ENCODE results near the gene TCF19.
"Not testable (repeated sequence)": the region's sequence is repeated elsewhere in the genome, so short reads cannot be mapped to it uniquely, and the experiment has no call there.

TCF19 gene

GRCh38 chr6:31179896-31180295 lies 21.5 kb downstream of the TCF19 start:
- DNase-seq (ENCODE audit: low read depth in 2 of 2): no peak

GRCh38 chr6:31180500-31180899 lies 22.1 kb downstream of the TCF19 start:
- no peak for DNase-seq (ENCODE audit: low read depth in 2 of 2)

GRCh38 chr6:31183287-31183686 lies 24.9 kb downstream of the TCF19 start:
- not testable (repeated sequence) for DNase-seq (ENCODE audit: low read depth in 2 of 2)

- not testable (repeated sequence) for DNase-seq (ENCODE audit: low read depth in 2 of 2)
Observed at GRCh38 chr6:31183859-31184258, 25.5 kb downstream of the TCF19 start.

DNA sequence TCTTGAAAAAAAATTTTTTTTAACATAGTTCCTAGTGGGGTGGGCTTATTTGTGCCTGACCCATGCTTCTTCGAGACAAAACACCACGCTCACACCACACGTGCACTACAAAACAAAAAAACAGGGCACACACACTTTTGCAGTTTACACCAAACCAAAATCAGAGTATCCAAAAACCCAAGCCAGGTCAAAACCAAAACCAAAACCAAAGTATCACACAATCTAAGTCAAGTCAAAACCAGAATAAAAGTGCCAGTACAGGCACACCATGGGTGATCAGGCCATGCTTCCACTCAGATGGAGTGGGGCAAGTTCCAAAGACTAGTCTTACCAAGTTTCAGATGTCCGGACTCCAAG lies 27.3 kb downstream of the TCF19 start:
- not testable (repeated sequence) for DNase-seq (ENCODE audit: low read depth in 2 of 2)

DNA sequence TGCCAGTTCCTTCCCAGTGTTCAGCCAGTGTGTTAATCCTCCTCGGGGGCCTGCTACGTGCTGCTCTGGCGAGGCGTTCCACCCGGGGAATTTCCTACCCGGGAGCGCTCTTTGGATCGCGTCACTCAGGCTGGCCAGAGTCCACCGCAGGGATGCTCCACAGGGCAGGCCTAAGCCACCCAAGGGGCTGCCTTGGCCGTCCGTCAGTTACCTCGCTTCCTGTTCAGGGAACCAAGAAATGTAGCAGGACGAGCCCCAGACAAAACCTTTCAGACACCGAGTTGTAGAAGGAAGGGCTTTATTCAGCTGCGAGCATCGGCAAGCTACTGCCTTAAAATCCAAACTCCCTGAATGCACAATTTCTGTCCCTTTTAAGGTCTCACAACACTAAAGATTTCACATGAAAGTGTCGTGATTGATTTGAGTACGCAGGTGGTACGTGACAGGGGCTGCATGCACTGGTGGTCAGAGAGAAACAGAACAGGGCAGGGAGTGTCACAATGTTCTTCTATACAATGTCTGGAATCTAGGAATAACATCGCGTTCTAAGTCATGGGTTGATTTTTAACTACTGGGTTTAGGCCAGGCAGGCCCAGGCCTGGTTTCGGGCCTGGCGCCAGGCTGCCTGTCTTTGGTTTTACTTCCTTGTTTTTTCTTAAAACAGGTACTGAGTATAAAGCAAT lies 27.8 kb downstream of the TCF19 start:
- no peak for DNase-seq (ENCODE audit: low read depth in 2 of 2)

DNA sequence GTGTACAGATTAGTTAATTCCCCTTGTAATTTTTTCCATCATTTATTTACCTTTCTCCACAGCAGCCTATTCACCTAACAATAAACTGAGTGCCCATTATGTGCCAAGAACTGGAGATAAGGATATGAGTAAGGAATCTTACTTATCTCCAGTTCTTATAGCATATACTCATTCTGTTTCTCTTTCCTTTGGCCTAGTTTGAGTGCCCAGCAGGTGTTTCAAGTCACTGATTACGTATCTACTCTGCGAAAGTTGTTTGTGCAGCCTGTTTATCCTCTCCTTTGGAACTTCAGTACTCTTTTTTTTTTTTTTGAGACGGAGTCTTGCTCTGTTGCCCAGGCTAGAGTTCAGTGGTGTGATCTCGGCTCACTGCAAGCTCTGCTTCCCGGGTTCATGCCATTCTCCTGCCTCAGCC lies 29.4 kb downstream of the TCF19 start:
- DNase-seq (ENCODE audit: low read depth in 2 of 2): no peak

DNA sequence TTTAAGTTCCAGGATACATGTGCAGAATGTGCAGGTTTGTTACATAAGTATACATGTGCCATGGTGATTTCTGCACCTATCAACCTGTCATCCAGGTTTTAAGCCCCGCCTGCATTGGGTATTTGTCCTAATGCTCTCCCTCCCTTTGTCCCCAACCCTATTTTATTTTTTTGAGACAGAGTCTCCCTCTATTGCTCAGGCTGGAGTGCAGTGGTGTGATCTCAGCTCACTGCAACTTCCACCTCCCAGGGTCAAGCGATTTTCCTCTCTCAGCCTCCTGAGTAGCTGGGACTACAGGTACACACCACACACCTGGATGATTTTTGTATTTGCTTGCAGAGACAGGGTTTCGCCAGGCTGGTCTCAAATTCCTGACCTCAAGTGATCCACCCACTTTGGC lies 30.8 kb downstream of the TCF19 start:
- DNase-seq (ENCODE audit: low read depth in 2 of 2): not testable (repeated sequence)

- DNase-seq (ENCODE audit: low read depth in 2 of 2): no peak
Observed at GRCh38 chr6:31190488-31190887, 32.1 kb downstream of the TCF19 start.

GRCh38 chr6:31192431-31193105 lies 34.2 kb downstream of the TCF19 start:
- peak in 1 of 2 donors; percentile 56 for DNase-seq (ENCODE audit: low read depth in 2 of 2)

GRCh38 chr6:31193206-31193605 lies 34.8 kb downstream of the TCF19 start:
- DNase-seq (ENCODE audit: low read depth in 2 of 2): no peak

DNA sequence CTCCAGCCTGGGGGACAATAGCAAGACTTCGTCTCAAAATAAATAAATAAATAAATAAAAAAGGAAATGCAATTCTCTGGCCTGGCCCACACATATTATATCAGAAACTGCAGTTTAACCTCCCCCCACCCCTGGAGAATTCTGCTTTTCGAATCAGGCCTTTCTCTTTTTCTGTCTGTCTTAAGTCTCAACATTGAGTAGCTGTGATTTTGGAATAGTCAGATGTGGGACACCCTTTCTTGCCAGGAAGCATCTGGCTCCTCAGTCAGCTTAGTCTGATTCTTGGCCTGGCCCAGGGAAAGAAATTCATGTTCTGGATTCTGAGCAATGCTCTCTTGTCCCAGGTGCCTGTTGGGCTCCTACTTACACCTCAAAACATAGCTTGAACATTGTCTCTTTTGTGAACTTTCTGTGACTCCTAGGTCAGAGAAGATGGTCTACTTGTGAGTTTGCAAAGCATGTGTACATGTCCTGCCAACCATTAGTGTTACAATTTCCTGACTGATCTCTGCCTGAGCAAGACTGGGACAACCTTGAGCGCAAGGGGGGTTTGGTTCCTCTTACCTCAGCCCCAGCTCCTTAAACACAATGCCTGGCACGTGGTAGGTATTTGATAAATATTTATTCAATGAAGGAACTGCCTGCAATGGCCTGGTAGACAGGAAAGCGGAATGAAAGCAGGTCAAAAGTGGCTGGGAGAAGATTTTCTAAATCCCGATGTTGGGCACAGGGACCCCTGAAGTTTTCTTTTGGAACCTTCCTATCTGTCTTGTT lies 35.9 kb downstream of the TCF19 start:
- DNase-seq (ENCODE audit: low read depth in 2 of 2): no peak

DNA sequence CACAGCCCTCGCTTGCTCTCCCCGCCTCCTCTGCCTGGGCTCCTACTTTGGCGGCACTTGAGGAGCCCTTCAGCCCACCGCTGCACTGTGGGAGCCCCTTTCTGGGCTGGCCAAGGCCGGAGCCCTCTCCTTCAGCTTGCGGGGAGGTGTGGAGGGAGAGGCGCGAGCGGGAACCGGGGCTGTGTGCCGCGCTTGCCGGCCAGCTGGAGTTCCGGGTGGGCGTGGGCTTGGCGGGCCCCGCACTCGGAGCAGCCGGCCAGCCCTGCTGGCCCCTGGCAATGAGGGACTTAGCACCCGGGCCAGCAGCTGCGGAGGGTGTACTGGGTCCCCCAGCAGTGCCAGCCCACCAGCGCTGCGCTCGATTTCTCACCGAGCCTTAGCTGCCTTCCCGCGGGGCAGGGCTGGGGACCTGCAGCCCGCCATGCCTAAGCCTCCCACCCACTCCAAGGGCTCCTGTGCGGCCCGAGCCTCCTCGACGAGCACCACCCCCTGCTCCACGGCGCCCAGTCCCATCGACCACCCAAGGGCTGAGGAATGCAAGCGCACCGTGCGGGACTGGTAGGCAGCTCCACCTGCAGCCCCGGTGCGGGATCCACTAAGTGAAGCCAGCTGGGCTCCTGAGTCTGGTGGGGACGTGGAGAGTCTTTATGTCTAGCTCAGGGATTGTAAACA lies 37.1 kb downstream of the TCF19 start:
- DNase-seq (ENCODE audit: low read depth in 2 of 2): not testable (repeated sequence)

DNA sequence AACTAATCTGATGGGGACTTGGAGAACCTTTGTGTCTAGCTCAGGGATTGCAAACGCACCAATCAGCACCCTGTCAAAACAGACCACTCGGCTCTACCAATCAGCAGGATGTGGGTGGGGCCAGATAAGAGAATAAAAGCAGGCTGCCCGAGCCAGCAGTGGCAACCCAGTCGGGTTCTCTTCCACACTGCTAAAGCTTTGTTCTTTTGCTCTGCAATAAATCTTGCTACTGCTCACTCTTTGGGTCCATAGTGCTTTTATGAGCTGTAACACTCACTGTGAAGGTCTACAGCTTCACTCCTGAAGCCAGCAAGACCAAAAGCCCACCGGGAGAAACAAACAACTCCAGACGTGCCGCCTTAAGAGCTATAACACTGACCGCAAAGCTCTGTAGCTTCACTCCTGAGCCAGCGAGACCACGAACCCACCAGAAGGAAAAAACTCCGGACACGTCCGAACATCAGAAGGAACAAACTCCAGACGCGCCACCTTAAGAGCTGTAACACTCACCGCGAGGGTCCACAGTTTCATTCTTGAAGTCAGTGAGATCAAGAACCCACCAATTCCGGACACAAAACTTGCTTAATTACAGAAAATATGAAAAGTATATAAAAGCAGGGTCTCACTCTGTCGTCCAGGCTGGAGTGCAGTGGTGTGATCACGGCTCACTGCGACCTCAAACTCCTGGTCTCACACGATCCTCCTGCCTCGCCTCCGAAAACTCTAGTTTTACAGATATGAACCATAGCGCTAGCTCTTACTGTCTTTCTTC lies 38.0 kb downstream of the TCF19 start:
- DNase-seq (ENCODE audit: low read depth in 2 of 2): not testable (repeated sequence)

DNA sequence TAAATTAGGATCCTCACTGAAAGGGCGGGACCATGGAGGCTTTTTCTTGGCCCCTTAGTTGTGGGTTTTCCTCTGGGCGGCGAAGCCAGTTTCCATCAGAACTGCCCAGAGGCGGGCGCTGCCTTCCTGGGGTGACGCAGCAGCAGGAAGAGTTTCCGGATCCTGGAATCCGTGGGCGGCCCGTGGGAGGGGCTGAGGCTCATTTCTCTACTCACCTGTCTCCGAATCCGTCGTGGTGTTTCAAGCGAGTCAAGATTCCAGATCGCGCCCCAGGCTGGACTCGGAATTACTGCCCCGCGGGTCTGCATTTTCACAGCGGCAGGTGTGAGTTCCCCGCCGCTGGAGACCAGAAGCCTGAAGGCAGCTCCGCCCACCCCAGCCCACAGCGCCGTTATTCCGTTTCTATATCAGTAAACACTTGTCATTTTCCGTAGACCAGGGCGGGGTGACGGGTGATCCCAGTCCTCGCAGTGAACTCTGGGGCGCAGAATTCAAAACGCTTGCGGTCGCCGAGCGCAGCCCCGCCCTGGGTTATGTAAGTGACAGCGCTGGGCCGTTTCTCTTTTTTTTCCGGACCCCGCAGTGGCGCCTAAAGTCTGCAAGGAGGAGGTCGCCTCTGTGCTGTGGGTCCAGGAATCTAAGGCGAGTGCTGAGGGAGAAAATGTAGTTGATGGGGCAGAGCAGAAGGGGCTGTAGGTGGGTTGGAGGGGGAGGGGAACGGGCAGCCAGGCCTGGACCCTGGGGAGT lies 39.3 kb downstream of the TCF19 start:
- peak; percentile 90 to 94 for DNase-seq (ENCODE audit: low read depth in 2 of 2)

GRCh38 chr6:31199105-31199452 lies 40.7 kb downstream of the TCF19 start:
- not testable (repeated sequence) for DNase-seq (ENCODE audit: low read depth in 2 of 2)

DNA sequence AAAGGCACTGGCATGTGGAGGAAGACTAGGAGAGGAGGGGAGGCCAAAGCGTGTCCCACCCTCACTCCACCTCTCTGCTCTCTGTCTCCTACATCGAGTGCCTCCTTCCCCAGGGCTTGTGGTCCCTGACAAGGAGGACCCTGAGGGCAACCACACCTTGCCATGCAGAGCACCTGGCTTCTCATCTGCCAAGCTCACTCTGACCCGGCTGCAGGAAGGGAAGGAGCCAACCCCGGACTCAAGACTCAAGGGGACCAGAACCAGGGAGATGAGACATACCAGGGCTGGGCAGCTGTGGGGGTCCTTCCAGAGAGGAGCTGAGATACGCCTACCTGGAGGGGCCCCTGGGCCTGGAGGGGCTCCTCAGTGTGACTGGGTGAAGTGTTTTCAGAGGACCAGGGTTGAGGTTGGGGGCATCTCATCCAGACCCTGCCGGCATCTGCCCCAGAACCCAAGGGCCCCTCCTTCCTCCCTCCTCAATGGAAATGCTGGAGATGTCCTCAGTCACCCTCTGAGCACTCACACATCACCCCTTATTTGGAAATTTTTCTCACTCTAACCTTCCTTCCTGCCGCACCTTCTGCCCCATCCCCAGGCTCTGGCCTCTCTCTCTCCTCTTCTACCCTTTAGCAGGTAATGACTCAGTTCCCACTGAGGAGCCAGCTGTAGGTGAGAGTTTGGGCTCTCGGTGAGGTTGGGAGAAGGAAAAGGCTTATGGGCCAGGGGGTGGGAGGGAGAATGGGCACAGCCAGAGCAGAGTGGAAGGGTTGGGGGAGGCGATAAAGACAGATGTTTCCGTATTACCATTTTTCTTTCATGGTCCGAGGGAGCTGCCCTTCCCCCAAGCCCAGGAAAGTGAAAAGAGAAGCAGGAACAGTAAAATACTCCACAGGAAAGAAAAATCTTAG lies 44.1 kb downstream of the TCF19 start:
- DNase-seq (ENCODE audit: low read depth in 2 of 2): no peak

- DNase-seq (ENCODE audit: low read depth in 2 of 2): peak; percentile 43 to 62
Observed at GRCh38 chr6:31203345-31203979, 45.1 kb downstream of the TCF19 start.

- no peak for DNase-seq (ENCODE audit: low read depth in 2 of 2)
Observed at GRCh38 chr6:31204751-31205145, 46.4 kb downstream of the TCF19 start.
